PC-3 (cell line): ENCODE data around the gene ALX4. TPM values are rescaled to one million over a fixed set of nuclear protein-coding genes. Genes with fewer than 3 reads are reported as not detected.
A peak's percentile ranks its signal among the peaks of the same experiment; 100 is the strongest.

Experiments
- ATAC-seq: fragments of 200-7000 bp; cut with Tn5 transposase; 2 replicates; pipeline ENCODE4 v1.9.1; 2020; ENCODE audit warnings: mild to moderate bottlenecking, moderate library complexity
- BruUV-seq: library from RNA; stranded (reverse); fragments of 400-500 nt; replicated peaks from 2 replicates; lab custom pipeline; 2021; lab: Mats Ljungman, UMichigan
- CTCF ChIA-PET: fragments of 300-600 bp; sonication (Branson Sonifier 250); formaldehyde crosslinking; loops from one replicate; lab custom pipeline; 2022; ENCODE audit warnings: antibody characterized with exemption; lab: Charles Lee
- POLR2A ChIA-PET: fragments of 300-600 bp; sonication (Branson Sonifier 250); formaldehyde crosslinking; loops from one replicate; lab custom pipeline; 2022; ENCODE audit warnings: antibody characterized with exemption; ENCODE audit not compliant: unreplicated experiment; lab: Charles Lee
- DNase-seq: peaks from one replicate; pipeline ENCODE4 v3.0.0-alpha.2; 2015
- H2AFZ ChIP-seq: fragments of 300-600 bp; sonication (generic); 2 replicates; pipeline ENCODE4 v1.6.0; 2016; ENCODE audit warnings: antibody characterized with exemption, low read length
- H3F3A ChIP-seq: fragments of 300-600 bp; sonication (generic); one replicate; pipeline ENCODE4 v1.6.0; 2017; ENCODE audit warnings: antibody characterized with exemption, low read length, control low read depth, mild to moderate bottlenecking; ENCODE audit not compliant: unreplicated experiment
- H3K27ac ChIP-seq: fragments of 300-600 bp; sonication (generic); 2 replicates; pipeline ENCODE4 v1.5.1; 2016; ENCODE audit warnings: mild to moderate bottlenecking, low read length
- H3K27me3 ChIP-seq: fragments of 300-600 bp; sonication (generic); 2 replicates; pipeline ENCODE4 v1.6.1; 2016; ENCODE audit warnings: low read length, mixed read lengths
- H3K36me3 ChIP-seq: fragments of 300-600 bp; sonication (generic); 2 replicates; pipeline ENCODE4 v1.6.1; 2016; ENCODE audit warnings: low read depth, mixed run types, low read length, mixed read lengths
- H3K4me1 ChIP-seq: fragments of 300-600 bp; sonication (generic); 2 replicates; pipeline ENCODE4 v1.5.1; 2016; ENCODE audit warnings: low read length; ENCODE audit not compliant: insufficient read depth
- H3K4me2 ChIP-seq: fragments of 300-600 bp; sonication (generic); 2 replicates; pipeline ENCODE4 v1.6.0; 2016; ENCODE audit warnings: low read length
- H3K4me3 ChIP-seq: fragments of 300-600 bp; sonication (generic); 2 replicates; pipeline ENCODE4 v1.5.1; 2016; ENCODE audit warnings: mild to moderate bottlenecking, low read length, mixed read lengths
- H3K79me2 ChIP-seq: fragments of 300-600 bp; sonication (generic); 2 replicates; pipeline ENCODE4 v1.6.1; 2017; ENCODE audit warnings: low read length, mixed read lengths
- H3K9ac ChIP-seq: fragments of 300-600 bp; sonication (generic); 2 replicates; pipeline ENCODE4 v1.6.0; 2016; ENCODE audit warnings: mild to moderate bottlenecking, low read length
- H3K9me2 ChIP-seq: fragments of 300-600 bp; sonication (generic); replicated peaks from 2 replicates; pipeline ENCODE4 v1.6.1; 2016; ENCODE audit warnings: mixed run types, low read length, mixed read lengths
- H3K9me3 ChIP-seq: fragments of 300-600 bp; sonication (generic); 2 replicates; pipeline ENCODE4 v1.6.1; 2016; ENCODE audit warnings: low read length, mixed read lengths
- H4K20me1 ChIP-seq: fragments of 300-600 bp; sonication (generic); 2 replicates; pipeline ENCODE4 v1.6.1; 2016; ENCODE audit warnings: low read length, mixed read lengths
- EZH2 ChIP-seq: fragments of 300-600 bp; sonication (generic); IDR thresholded peaks from one replicate; pipeline ENCODE4 v1.6.1; 2017; ENCODE audit warnings: antibody characterized with exemption, mild to moderate bottlenecking, low read length; ENCODE audit not compliant: unreplicated experiment
- EZH2phosphoT487 ChIP-seq: fragments of 300-600 bp; sonication (generic); IDR thresholded peaks from 2 replicates; pipeline ENCODE4 v1.6.1; 2018; ENCODE audit warnings: mild to moderate bottlenecking, antibody characterized with exemption, low read length, borderline replicate concordance
- intact Hi-C: fragments of 100-400 bp; cut with micrococcal nuclease; formaldehyde crosslinking; loops from 2 replicates; pipeline ENCODE4 v1.9.0; 2023
- total RNA-seq: library from RNA; depleted of rRNA; stranded (reverse); fragments of >200 nt; gene quantifications from 2 replicates; pipeline ENCODE4 v1.2.3, GENCODE V29; 2014
- TF ChIP-seq, protein P1 (sequence below): fragments of 300-600 bp; sonication (generic); conservative IDR thresholded peaks from 2 replicates; pipeline ENCODE4 v1.5.1; 2017; ENCODE audit warnings: antibody characterized with exemption, low read depth, mild to moderate bottlenecking, low read length

ALX4 gene
- total RNA-seq, 1 experiment from 2014 or later, result not detected

- Histone ChIP-seq H3K27me3 (no peaks in the 10 kb centered on the region), H3K4me3 (no peak overlapping the region), H3K4me1 (no peaks in the 10 kb centered on the region), H3F3A (no peaks in the 10 kb centered on the region), H2AFZ (no peak overlapping the region), H3K9ac (no peak overlapping the region), H4K20me1 (no peaks in the 10 kb centered on the region), H3K4me2 (no peak overlapping the region), H3K9me3 (no peaks in the 10 kb centered on the region), H3K9me2 (no peaks in the 10 kb centered on the region), H3K79me2 (no peaks in the 10 kb centered on the region), H3K27ac (no peak overlapping the region), H3K36me3 (no peaks in the 10 kb centered on the region)
- ATAC-seq (no peak), DNase-seq (no peak)
- CTCF ChIA-PET, result no interaction called here
- TF ChIP-seq EZH2phosphoT487, result no peak
- no peak for TF ChIP-seq EZH2
- TF ChIP-seq, protein P1, sequence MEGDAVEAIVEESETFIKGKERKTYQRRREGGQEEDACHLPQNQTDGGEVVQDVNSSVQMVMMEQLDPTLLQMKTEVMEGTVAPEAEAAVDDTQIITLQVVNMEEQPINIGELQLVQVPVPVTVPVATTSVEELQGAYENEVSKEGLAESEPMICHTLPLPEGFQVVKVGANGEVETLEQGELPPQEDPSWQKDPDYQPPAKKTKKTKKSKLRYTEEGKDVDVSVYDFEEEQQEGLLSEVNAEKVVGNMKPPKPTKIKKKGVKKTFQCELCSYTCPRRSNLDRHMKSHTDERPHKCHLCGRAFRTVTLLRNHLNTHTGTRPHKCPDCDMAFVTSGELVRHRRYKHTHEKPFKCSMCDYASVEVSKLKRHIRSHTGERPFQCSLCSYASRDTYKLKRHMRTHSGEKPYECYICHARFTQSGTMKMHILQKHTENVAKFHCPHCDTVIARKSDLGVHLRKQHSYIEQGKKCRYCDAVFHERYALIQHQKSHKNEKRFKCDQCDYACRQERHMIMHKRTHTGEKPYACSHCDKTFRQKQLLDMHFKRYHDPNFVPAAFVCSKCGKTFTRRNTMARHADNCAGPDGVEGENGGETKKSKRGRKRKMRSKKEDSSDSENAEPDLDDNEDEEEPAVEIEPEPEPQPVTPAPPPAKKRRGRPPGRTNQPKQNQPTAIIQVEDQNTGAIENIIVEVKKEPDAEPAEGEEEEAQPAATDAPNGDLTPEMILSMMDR, result no peak
- intact Hi-C loops, result loop anchor here (1.0 to 10.0 kb wide), 2 partner anchors 152 to 251 kb away; no protein-coding TSS in a partner anchor
- BruUV-seq, result no TSS peak
- POLR2A ChIA-PET, result no interaction called here
These were observed 23.0 kb downstream of the ALX4 start for GRCh38 chr11:44286911-44287310.

DNA sequence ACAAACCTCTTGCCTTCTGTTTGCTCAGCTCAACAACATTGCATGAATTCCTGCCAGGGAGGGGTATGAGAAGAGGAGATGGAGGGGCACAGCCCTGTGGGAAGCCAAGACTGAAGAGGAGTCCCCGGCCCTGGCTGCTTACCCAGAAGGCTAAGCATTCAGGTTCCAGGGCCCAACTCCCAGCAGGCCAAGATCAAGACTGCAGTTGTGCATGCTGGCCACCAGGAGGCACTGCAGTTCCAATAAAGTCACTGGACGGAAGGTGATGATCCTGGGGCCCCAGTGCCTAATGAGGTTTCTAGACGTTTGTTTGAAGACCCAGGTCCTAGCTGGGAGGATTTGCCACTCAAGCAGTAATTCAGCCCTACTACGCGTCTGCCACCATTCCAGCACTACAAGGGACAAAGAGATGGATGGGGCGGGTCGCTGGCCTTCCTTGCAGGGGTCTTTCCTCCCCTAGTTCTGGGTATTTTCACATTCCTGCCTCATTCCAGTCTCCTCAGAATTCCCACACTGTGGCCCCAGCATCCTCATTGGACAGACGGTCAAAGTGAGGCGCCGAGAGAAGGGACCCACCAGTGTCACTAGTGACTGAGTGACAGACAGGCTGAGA is 23.6 kb downstream of the ALX4 start:
- DNase-seq, result peak; percentile 70
- intact Hi-C loops, result loop anchor here (1.0 to 10.0 kb wide), 2 partner anchors 152 to 252 kb away; no protein-coding TSS in a partner anchor
- H2AFZ ChIP-seq, result peak overlapping the region; percentile 17; the same call in 1 of the 2 replicates

More for the DNA sequence above, 23.6 kb downstream of the ALX4 start:
- TF ChIP-seq EZH2 (no peak), EZH2phosphoT487 (no peak)
- TF ChIP-seq, protein P1, result peak; percentile 94
- CTCF ChIA-PET, result interaction anchor here (0.7 kb wide), 1 partner anchor 176 kb away, joined by 3 read pairs; no protein-coding TSS in a partner anchor
- H3K4me1 ChIP-seq, result no peaks in the 10 kb centered on the region
- BruUV-seq, result no TSS peak
- H3K27me3 ChIP-seq, result no peaks in the 10 kb centered on the region
- H3K79me2 ChIP-seq, result no peaks in the 10 kb centered on the region
- H3K36me3 ChIP-seq, result no peaks in the 10 kb centered on the region
- H3K27ac ChIP-seq, result no peak overlapping the region
- POLR2A ChIA-PET, result no interaction called here
- no peaks in the 10 kb centered on the region for H3K9me2 ChIP-seq
- H4K20me1 ChIP-seq, result no peaks in the 10 kb centered on the region
- no peak overlapping the region for H3K4me2 ChIP-seq
- no peaks in the 10 kb centered on the region for H3K9me3 ChIP-seq
- peak; percentile 60 for ATAC-seq
- no peak overlapping the region for H3K9ac ChIP-seq
- H3F3A ChIP-seq, result no peaks in the 10 kb centered on the region
- H3K4me3 ChIP-seq, result no peak overlapping the region
